ENCODE data around the gene TMTC4. TPM values are rescaled to one million over a fixed set of nuclear protein-coding genes. Genes with fewer than 3 reads are reported as not detected.

The TMTC4 gene
- total RNA-seq, 1 donor from 2014 or later = 7.8 TPM

- no peak for DNase-seq (ENCODE audit: low spot score)
- intact Hi-C loops (cut with DNase I) = no loop called here
Measured at GRCh38 chr13:100671389-100672182, 3.0 kb downstream of the TMTC4 start.

DNA sequence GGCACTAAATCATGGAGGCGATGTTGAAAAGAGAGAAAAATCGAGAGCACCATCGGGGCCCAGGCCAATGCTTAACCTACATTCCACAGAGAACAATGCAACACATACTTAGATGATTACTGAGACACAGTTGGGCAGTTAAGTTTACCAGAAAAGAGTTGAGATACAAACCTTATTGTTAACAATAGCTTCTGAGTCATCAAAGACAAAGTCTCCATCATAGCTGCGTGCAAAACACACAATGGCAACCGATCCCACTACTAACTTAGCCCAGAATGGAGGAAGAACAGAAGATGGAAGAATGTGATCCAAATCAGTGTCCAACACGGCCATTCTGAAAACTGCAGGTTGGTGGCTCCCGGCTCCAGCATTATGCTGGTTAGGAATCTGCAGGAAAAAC lies 6.2 kb downstream of the TMTC4 start:
- intact Hi-C loops (cut with DNase I) = no loop called here
- DNase-seq (ENCODE audit: low spot score) = no peak

DNA sequence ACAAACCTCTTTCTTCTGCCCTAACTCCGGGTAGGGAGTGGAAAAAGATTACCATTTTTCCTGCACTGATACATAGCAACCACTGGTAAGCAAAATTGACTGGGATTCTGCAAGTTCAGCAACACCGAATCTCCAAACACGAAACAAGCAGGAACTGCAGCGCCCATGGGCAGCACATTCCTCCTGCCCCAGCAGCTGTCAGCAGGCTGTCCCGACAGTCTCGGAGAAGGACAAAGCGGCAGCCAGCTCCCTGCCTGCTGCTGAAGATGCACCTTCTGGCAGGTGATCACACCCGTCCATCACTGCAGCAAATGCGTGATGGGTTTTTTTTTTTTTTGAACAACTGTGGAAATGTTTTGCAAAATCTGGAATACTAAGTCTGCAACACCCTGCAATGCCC lies 6.7 kb downstream of the TMTC4 start:
- DNase-seq (ENCODE audit: low spot score) = no peak
- intact Hi-C loops (cut with DNase I) = no loop called here

GRCh38 chr13:100666124-100666523 lies 8.5 kb downstream of the TMTC4 start:
- intact Hi-C loops (cut with DNase I) = no loop called here
- DNase-seq (ENCODE audit: low spot score) = no peak

DNA sequence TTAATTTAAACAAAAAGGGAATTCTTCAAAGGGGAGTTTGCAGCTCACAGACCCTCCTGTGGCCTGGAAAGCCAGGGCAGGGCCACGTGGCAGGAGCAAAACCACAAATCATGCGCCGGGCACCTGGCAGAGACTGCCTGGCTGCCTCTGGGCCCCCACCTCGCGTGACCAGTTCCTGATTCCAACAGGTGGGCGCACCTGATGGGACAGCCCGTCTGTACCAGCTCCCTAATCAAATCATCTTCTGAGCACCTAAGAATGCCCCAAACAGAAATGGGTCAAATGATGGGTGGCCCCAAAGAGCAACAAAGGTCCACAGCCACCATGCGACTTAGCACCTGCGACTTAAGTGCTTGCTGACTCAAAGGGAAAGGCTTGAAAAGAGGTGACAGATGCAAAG lies 9.2 kb downstream of the TMTC4 start:
- no peak for DNase-seq (ENCODE audit: low spot score)
- intact Hi-C loops (cut with DNase I) = no loop called here

DNA sequence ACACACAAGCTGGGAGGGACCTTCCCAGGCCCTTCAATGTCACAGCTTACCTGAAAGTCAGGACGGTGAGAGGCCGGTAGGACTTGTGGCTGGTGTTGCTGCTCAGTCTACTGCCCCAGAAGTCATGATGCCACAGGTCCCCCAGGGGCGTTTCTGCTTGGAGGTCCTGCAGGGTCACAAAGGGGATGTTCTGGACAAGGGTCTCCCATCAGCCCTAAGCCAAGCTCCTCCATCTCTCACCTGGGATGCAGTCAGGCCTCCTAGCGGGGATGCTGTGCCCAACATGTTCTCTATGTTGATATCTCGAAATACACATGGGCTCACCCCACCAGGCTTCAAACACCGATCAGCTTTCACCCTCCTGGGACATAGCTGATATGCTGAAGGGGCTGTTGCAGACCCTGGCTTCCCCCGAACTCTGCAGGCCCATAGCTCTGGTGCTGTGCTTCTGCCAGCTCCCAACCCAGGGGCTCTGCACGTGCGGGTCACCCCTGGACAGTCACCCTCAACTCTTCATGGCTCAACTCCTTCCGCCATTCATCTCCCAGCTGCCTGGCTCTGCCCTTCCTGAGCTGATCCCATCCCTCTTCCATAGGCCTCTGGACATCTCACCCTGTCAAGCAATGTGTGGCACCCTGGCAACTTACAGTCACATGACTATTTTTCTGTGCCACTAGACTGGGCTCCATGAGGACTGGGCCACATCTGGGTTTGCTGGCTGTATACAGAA lies 10.3 kb downstream of the TMTC4 start:
- intact Hi-C loops (cut with DNase I) = no loop called here
- DNase-seq (ENCODE audit: low spot score) = no peak

GRCh38 chr13:100662468-100663211 lies 12.0 kb downstream of the TMTC4 start:
- DNase-seq (ENCODE audit: low spot score) = no peak
- intact Hi-C loops (cut with DNase I) = no loop called here

DNA sequence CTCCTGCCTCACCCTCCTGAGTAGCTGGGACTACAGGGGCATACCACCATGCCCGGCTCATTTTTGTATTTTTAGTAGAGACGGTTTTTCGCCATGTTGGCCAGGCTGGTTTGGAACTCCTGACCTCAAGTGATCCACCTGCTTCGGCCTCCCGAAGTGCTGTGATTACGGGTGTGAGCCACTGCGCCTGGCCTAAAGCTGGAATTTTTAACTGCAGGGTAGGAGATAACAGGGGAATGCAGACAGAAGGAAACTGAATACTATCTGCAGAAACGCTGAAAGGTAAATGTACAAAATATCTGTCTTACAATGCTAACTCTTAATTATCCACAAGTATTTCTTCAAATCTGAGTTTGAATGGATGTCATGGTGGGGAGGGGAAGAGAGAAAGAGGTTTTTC lies 13.8 kb downstream of the TMTC4 start:
- intact Hi-C loops (cut with DNase I) = no loop called here

DNA sequence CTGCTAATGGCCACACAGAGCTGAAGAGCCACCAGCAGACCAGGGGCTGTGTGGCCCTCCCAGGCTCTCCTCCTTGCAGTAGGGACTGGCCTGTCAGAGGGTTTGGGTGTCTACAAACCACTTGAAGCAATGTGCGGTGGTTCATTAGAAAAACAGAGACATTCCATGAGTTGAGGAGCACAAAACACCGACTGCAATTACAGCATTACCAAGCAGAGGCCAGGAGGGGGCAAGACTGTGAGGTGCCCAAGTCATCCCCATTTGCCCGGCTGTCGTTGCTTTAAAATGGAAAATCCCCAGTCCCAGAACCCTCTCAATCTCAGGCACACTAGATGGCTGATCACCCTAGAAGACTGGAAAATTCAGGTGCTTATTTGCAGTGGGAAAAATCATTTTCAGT lies 15.0 kb downstream of the TMTC4 start:
- intact Hi-C loops (cut with DNase I) = no loop called here
- no peak for DNase-seq (ENCODE audit: low spot score)

More for the DNA sequence above, 13.8 kb downstream of the TMTC4 start:
- DNase-seq (ENCODE audit: low spot score) = no peak

GRCh38 chr13:100658363-100658762 lies 16.2 kb downstream of the TMTC4 start:
- no peak for DNase-seq (ENCODE audit: low spot score)
- intact Hi-C loops (cut with DNase I) = no loop called here

GRCh38 chr13:100657881-100658315 lies 16.7 kb downstream of the TMTC4 start:
- intact Hi-C loops (cut with DNase I) = no loop called here
- no peak for DNase-seq (ENCODE audit: low spot score)

DNA sequence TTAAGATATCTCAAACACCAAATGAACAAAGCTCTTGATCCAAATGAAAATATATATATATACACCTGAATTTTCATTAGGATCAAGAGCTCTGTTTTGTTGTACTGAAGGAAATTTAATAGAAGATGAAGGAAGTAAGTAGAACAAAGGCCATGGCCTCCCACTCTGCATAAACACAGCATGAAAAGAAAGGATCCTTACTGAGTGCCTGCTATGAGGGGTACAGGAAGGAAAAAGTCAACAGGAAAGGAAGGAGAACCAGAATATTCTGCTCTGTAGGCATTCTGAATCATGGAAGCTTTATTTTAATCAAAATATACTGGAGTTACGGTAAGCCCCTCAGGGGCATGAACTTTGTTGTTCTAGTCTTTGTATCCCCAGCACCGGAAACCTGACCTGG lies 22.1 kb downstream of the TMTC4 start:
- DNase-seq (ENCODE audit: low spot score) = no peak
- intact Hi-C loops (cut with DNase I) = no loop called here

DNA sequence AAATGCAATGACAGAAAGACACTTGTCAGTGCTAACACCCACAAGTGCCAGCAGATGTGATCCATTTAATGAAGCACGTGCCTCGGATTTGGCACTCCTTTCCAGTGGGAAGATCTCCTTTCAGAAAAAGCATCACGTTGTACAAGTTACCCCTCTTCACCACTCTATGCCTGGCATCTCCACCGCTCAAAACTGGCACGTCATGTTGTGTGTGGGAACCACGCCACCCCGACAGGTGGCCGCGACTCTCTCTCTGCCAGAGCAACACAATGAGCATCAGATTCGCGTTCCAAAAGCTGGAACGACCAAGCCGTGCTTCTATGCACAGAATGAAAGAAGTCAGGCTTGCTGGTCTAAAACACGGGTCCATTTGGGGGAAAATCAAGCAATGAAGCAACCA lies 24.3 kb downstream of the TMTC4 start:
- intact Hi-C loops (cut with DNase I) = no loop called here
- DNase-seq (ENCODE audit: low spot score) = no peak

- no peak for DNase-seq (ENCODE audit: low spot score)
- intact Hi-C loops (cut with DNase I) = no loop called here
Measured at GRCh38 chr13:100648354-100648753, 26.2 kb downstream of the TMTC4 start.

GRCh38 chr13:100646871-100647270 lies 27.7 kb downstream of the TMTC4 start:
- DNase-seq (ENCODE audit: low spot score) = no peak
- intact Hi-C loops (cut with DNase I) = no loop called here

DNA sequence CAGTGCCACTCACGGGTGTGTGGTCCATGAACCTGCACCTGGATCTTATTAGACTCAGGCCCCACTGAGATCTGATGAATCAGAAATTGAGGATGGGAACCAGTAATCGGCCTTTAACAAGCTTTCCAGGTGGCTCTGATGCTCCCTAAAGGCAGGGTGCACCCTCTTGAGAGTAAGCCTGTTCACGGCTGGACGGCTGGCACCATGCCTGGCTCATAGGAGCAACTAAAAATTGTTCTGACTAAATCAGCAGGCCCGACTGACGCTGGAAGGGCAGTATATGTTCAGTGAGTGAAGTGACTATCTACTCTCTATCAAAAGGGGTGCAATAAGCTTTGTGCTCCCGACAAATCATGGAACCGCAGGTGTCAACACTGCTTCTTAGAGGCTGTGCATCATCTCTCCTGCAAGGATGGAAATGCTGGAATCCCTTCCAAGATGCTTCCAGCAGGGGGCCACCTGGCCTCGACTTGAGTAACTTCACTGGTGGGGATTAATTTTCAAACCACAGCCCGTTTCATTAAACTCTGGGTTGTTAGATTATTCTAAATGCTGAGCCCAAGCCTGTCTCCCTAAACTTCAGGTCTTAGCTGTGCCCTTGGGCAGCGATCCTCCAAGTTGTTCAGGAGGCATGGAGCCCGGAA lies 28.4 kb downstream of the TMTC4 start:
- no peak for DNase-seq (ENCODE audit: low spot score)
- intact Hi-C loops (cut with DNase I) = no loop called here

GRCh38 chr13:100645382-100645781 lies 29.2 kb downstream of the TMTC4 start:
- intact Hi-C loops (cut with DNase I) = no loop called here
- DNase-seq (ENCODE audit: low spot score) = no peak

DNA sequence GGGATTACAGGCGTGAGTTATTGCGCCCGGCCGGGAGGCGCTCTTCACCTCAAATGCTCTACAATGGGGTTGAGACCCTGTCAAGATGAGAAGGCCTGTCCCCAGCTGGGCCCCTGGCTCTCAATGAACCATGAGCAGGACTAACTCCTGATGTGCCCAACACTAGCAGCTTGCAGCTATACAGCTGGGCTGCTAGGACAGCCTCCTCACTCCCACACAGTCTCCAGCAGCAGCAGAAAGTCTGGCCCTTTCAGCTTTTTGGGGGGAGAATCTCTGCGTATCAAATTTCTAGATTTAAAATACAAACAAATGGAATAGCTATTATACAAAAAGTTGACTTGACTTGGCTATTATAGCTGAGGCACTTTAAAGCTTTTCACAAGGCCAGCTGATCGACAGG lies 30.2 kb downstream of the TMTC4 start:
- intact Hi-C loops (cut with DNase I) = no loop called here
- DNase-seq (ENCODE audit: low spot score) = no peak

DNA sequence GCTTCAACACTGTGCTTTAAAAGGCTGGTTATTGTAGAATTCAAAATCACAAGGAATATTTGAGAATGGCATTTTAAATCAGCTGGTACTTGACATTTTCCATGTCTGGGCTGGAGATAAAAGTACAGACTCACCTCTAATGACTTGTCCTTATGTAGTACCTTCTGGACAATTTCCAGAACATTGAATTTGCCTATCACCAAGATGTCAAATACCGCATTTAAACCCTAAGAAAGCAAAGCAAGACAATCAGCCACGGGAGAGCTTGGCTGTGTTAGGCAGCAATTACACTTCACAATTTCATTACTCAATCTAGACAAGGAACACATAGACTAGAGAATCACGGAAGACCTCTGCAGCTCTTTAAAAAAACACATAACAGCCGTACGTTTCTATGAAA lies 36.8 kb downstream of the TMTC4 start:
- DNase-seq (ENCODE audit: low spot score) = no peak
- intact Hi-C loops (cut with DNase I) = no loop called here

GRCh38 chr13:100637380-100637779 lies 37.2 kb downstream of the TMTC4 start:
- intact Hi-C loops (cut with DNase I) = no loop called here
- no peak for DNase-seq (ENCODE audit: low spot score)
